Measurements from ENCODE around the gene STX5.
"Not testable (repeated sequence)": the region's sequence is repeated elsewhere in the genome, so short reads cannot be mapped to it uniquely, and the experiment has no call there.

The STX5 gene

GRCh38 chr11:62831520-62832335 lies at the start of gene STX5:
Gene STX5, minus strand, starts transcription at chr11:62832051. Its CDS starts 808 bp downstream, at chr11:62831243.
- DNase-seq: peak; percentile 98

- peak; percentile 85 for DNase-seq
Observed at GRCh38 chr11:62880803-62881578, 49.1 kb upstream of the STX5 start, which contains the start of gene SLC3A2. Gene SLC3A2, plus strand, starts transcription at chr11:62880896. Its CDS starts 128 bp downstream, at chr11:62881024.

GRCh38 chr11:62880231-62880802 lies 48.5 kb upstream of the STX5 start:
- DNase-seq: no peak

- DNase-seq: no peak
Observed at GRCh38 chr11:62879235-62879978, 47.6 kb upstream of the STX5 start.

GRCh38 chr11:62876712-62877111 lies 44.9 kb upstream of the STX5 start:
- DNase-seq: no peak

GRCh38 chr11:62875698-62876478 lies 44.0 kb upstream of the STX5 start:
- no peak for DNase-seq

- DNase-seq: no peak
Observed at GRCh38 chr11:62874851-62875250, 43.0 kb upstream of the STX5 start.

- no peak for DNase-seq
Observed at GRCh38 chr11:62865635-62866034, 33.8 kb upstream of the STX5 start.

- DNase-seq: no peak
Observed at GRCh38 chr11:62863687-62864335, 32.0 kb upstream of the STX5 start.

GRCh38 chr11:62861564-62862192 lies 29.8 kb upstream of the STX5 start:
- not testable (repeated sequence) for DNase-seq

- no peak for DNase-seq
Observed at GRCh38 chr11:62860835-62861563, 29.1 kb upstream of the STX5 start.

GRCh38 chr11:62859281-62859703 lies 27.4 kb upstream of the STX5 start:
- DNase-seq: not testable (repeated sequence)

- DNase-seq: no peak
Observed at GRCh38 chr11:62858201-62858600, 26.4 kb upstream of the STX5 start.

GRCh38 chr11:62857541-62857982 lies 25.7 kb upstream of the STX5 start:
- DNase-seq: no peak

GRCh38 chr11:62856333-62856895 lies 24.6 kb upstream of the STX5 start:
- no peak for DNase-seq

GRCh38 chr11:62855571-62856332 lies 23.9 kb upstream of the STX5 start:
- peak; percentile 98 for DNase-seq

- no peak for DNase-seq
Observed at GRCh38 chr11:62854825-62855570, 23.1 kb upstream of the STX5 start.

Measured in NCI-H2227 treated with DMSO at 0.1 percent for 48 hours (cell line).